GM18502 (cell line): ENCODE measurements around the gene AAK1.
"Not testable (repeated sequence)": the region's sequence is repeated elsewhere in the genome, so short reads cannot be mapped to it uniquely, and the experiment has no call there.

Source experiments
- ATAC-seq: cut with Tn5 transposase; IDR thresholded peaks from one replicate; pipeline ENCODE4 v1.9.1; 2021; ENCODE audit warnings: mild to moderate bottlenecking; ENCODE audit not compliant: unreplicated experiment, poor library complexity

Gene AAK1

GRCh38 chr2:69643602-69644505 is at the start of gene AAK1:
Gene AAK1, minus strand, starts transcription at chr2:69643739. Its CDS starts 699 bp downstream, at chr2:69643040.
- ATAC-seq: peak; percentile 50

- no peak for ATAC-seq
Measured at GRCh38 chr2:69692424-69692823, 48.9 kb upstream of the AAK1 start.

GRCh38 chr2:69689969-69690368 is 46.4 kb upstream of the AAK1 start:
- ATAC-seq: no peak

- no peak for ATAC-seq
Measured at GRCh38 chr2:69689466-69689865, 45.9 kb upstream of the AAK1 start.

- ATAC-seq: no peak
Measured at GRCh38 chr2:69687971-69688611, 44.6 kb upstream of the AAK1 start.

- no peak for ATAC-seq
Measured at GRCh38 chr2:69686813-69687212, 43.3 kb upstream of the AAK1 start.

GRCh38 chr2:69685321-69686048 is 41.9 kb upstream of the AAK1 start:
- ATAC-seq: no peak

- no peak for ATAC-seq
Measured at GRCh38 chr2:69683170-69683971, 39.8 kb upstream of the AAK1 start.

GRCh38 chr2:69682525-69682924 is 39.0 kb upstream of the AAK1 start:
- ATAC-seq: no peak

- no peak for ATAC-seq
Measured at GRCh38 chr2:69680001-69680675, 36.6 kb upstream of the AAK1 start.

GRCh38 chr2:69677914-69678313 is 34.4 kb upstream of the AAK1 start:
- no peak for ATAC-seq

- no peak for ATAC-seq
Measured at GRCh38 chr2:69676146-69676545, 32.6 kb upstream of the AAK1 start.

- no peak for ATAC-seq
Measured at GRCh38 chr2:69674316-69674670, 30.8 kb upstream of the AAK1 start.

- ATAC-seq: not testable (repeated sequence)
Measured at GRCh38 chr2:69673098-69673497, 29.6 kb upstream of the AAK1 start.

- ATAC-seq: no peak
Measured at GRCh38 chr2:69669666-69670065, 26.1 kb upstream of the AAK1 start.

- ATAC-seq: no peak
Measured at GRCh38 chr2:69668598-69668997, 25.1 kb upstream of the AAK1 start.

- no peak for ATAC-seq
Measured at GRCh38 chr2:69667805-69668382, 24.4 kb upstream of the AAK1 start.

- ATAC-seq: no peak
Measured at GRCh38 chr2:69665152-69665551, 21.6 kb upstream of the AAK1 start.

GRCh38 chr2:69663860-69664259 is 20.3 kb upstream of the AAK1 start:
- ATAC-seq: no peak
